K562 (cell line): ENCODE results near the gene RAB31. TPM values are rescaled to one million over a fixed set of nuclear protein-coding genes. Genes with fewer than 3 reads are reported as not detected.

Experiments used
- ARID3B ChIP-seq: fragments of 250-450 bp; sonication (Bioruptor Pico); IDR thresholded peaks from 2 replicates; pipeline ENCODE4 v1.4.0; 2020; ENCODE audit warnings: borderline replicate concordance
- CCAR2 ChIP-seq: fragments of 200-400 bp; formaldehyde crosslinking; IDR thresholded peaks from 2 replicates; pipeline ENCODE4 v1.6.1; 2017; ENCODE audit warnings: mild to moderate bottlenecking, low read depth, low read length
- ETV6 ChIP-seq, 3 experiments: fragments of 150-350 bp in 1 of 3; sonication (generic) in 1 of 3; formaldehyde crosslinking in 1 of 3; IDR thresholded peaks; 2 replicates each; pipeline versions ENCODE4 v1.6.1 to v1.8.0; 2014 to 2022; ENCODE audit warnings: borderline replicate concordance in 2 of 3, low read depth in 2 of 3, antibody characterized with exemption in 1 of 3, low read length in 1 of 3, mild to moderate bottlenecking in 1 of 3, missing genetic modification reagents in 1 of 3
- HMGN3 ChIP-seq: IDR thresholded peaks from 2 replicates; pipeline ENCODE4 v1.6.1; 2011; ENCODE audit warnings: borderline replicate concordance, low read depth, mild to moderate bottlenecking, mixed read lengths, low read length; ENCODE audit not compliant: insufficient read length; ENCODE audit errors: extremely low read depth
- RBM25 ChIP-seq: fragments of 200-400 bp; formaldehyde crosslinking; IDR thresholded peaks from 2 replicates; pipeline ENCODE4 v1.6.1; 2018; ENCODE audit warnings: low read length, low read depth, moderate library complexity; ENCODE audit not compliant: severe bottlenecking
- STAT5B ChIP-seq: fragments of 250-450 bp; sonication (Bioruptor Pico); IDR thresholded peaks from 2 replicates; pipeline ENCODE4 v1.8.0; 2021; ENCODE audit warnings: mild to moderate bottlenecking, inconsistent platforms
- STAT6 ChIP-seq: sonication (generic); formaldehyde crosslinking; IDR thresholded peaks from 2 replicates; pipeline ENCODE4 v1.8.1; 2023; ENCODE audit warnings: mild to moderate bottlenecking, missing genetic modification reagents
- ZBTB12 ChIP-seq: fragments of 250-450 bp; sonication (Bioruptor Pico); IDR thresholded peaks from 2 replicates; pipeline ENCODE4 v1.4.0; 2020
- ZBTB2 ChIP-seq: fragments of 450-650 bp; IDR thresholded peaks from 2 replicates; pipeline ENCODE4 v1.6.1; 2016; ENCODE audit warnings: antibody characterized with exemption
- ZNF511 ChIP-seq: sonication (generic); formaldehyde crosslinking; IDR thresholded peaks from 2 replicates; pipeline ENCODE4 v1.8.0; 2022; ENCODE audit warnings: mild to moderate bottlenecking, missing genetic modification reagents
- ZNF609 ChIP-seq: sonication (generic); formaldehyde crosslinking; IDR thresholded peaks from 2 replicates; pipeline ENCODE4 v1.8.1; 2023; ENCODE audit warnings: missing genetic modification reagents, mild to moderate bottlenecking, borderline replicate concordance
- polyA plus RNA-seq, 8 experiments: library from polyadenylated mRNA; depleted of rRNA in 4 of 8; stranded (reverse) in 5 of 8; unstranded in 3 of 8; fragments of >200 nt; fragmentation: Nextera tagmentation in 2 of 8; fragmentation: Illumina TruSeq in 1 of 8; extraction: Ambion mirVana in 2 of 8; extraction: Trizol in 1 of 8; gene quantifications; 2 replicates each; pipeline versions ENCODE4 v1.2.1 to v1.2.3, GENCODE V29; 2011 to 2014; ENCODE audit warnings: inconsistent platforms in 1 of 8, missing spikeins in 1 of 8
- total RNA-seq, 7 experiments: library from RNA; depleted of rRNA in 6 of 7; stranded (reverse); fragments of >200 nt in 6 of 7; fragmentation: Illumina TruSeq in 2 of 7; extraction: Trizol in 2 of 7; gene quantifications; 2 replicates each; pipeline versions ENCODE4 v1.2.1 to v1.2.3, GENCODE V29; 2011 to 2021; ENCODE audit warnings: low replicate concordance in 1 of 7

Gene RAB31
- total and polyA plus RNA-seq, 9 of the 15 experiments (the other 6 are each of a cell fraction or from before 2014, with no cell fraction given) = 20.7 to 70.4 (median 41.3) TPM

GRCh38 chr18:9848170-9848879 lies 140.2 kb downstream of the RAB31 start (continued):
- no peak for TF ChIP-seq ZNF609
- TF ChIP-seq ZBTB12 (CRISPR knock-in tag) = no peak
- peak; percentile 88 for TF ChIP-seq ZBTB2
- TF ChIP-seq STAT6 (CRISPR knock-in tag) = no peak
- no peak for TF ChIP-seq HMGN3
- TF ChIP-seq RBM25 = no peak
- TF ChIP-seq CCAR2 = no peak
- TF ChIP-seq ZNF511 = no peak
- no peak for TF ChIP-seq ETV6 (IDR thresholded peaks at IDR 0.05; ENCODE audit: borderline replicate concordance in 1 of 2, low read depth in 2 of 2, low read length in 1 of 2)
- no peak for TF ChIP-seq ETV6 (CRISPR knock-in tag; IDR thresholded peaks at IDR 0.05; ENCODE audit: borderline replicate concordance)
- no peak for TF ChIP-seq STAT5B
- TF ChIP-seq ARID3B (CRISPR knock-in tag) = no peak
